Measurements from ENCODE around the gene DOCK1.

Gene DOCK1

DNA sequence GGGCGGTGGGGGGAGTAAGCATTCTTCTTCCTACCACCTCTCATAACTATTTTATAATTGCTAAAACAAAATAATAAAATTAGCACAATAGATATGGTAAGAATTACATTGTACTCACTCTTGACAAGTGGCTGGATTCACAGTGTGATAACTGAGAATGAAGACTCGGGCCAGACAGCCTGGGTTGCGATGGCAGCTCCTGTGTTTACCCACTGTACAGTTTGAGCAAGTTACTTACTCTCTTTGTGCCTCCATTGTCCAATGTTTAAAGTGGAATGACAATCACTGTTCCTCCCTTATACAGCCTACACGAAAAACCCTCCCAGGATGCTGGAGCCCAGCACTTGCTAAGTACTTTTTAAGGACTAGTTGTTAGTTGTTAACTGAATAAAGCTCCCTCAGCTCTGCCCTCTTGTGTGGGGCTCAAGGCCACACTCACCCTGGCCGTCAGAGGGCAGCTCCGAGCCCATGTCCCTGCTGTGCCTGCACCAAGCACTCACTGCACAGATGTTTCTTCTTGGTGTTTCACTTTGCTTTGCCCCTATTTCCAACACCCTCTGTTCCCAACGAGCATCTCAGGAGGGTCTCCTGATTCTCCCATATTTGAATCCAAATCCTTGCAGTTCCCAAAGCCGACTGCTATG is 587.5 kb downstream of the DOCK1 start:
- no peak for DNase-seq

DNA sequence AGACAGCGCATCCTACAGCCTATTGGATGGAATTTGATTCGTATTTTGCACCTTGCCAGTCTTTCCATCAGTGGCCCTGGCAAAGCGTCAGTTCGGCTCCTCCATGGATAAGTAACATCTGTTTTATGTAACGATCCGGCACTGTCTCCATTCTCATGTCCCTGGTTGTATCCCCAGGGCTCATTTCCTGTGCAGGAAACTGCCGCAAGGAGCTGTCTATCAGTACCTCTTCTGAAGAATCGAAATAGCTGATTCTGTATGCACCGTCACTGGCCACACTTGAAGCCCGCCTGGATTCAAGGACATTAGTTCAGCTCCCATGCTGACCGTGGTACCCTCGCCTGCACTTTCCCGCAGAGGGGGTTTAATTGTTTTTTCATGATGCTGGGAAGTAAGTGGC is 590.8 kb downstream of the DOCK1 start:
- no peak for DNase-seq

DNA sequence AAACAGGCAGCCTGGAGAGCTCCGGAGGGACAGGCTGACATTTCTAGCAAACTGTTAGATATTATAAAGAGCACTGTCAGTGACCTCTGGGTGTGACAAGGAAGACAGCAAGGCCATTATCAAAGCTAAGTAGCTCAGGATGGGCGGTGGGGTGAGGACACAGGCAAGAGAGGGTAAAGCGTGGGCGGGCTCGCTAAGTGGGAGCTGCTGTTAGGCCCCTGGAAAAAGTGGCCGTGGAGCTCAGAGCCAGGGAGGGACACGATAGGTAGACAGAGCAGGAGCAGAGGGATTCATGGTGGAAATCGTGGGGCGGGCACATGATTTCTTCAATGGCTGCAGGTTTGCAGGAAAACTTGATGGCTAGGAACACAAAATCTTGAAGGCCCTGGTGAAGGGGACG is 592.5 kb downstream of the DOCK1 start:
- no peak for DNase-seq

GRCh38 chr10:127498087-127498486 is 592.9 kb downstream of the DOCK1 start:
- DNase-seq = no peak

DNA sequence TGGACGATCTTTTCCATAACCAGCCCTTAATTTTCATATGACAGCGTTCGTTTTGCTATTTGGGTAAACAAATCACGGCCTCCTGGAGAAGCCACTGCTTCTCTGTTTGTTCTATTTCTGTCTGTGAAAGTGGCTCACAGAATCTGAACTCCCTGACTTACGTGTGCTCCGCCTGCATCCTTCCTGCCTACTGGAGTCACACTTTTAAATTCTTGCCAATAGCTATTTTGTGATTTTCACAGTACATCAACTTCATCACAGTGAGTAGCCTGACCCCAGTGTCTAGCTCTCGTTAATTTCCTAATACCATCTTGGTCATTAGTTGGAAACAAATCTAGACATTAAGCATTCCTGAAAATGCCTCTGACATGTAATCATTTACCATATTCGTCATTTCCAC is 594.9 kb downstream of the DOCK1 start:
- DNase-seq = no peak

Data from suppressor macrophage treated with lipopolysaccharide for 4 hours (primary cell).